CD4-positive, alpha-beta T cell (primary cell): ENCODE results near the gene RBM38. TPM values are rescaled to one million over a fixed set of nuclear protein-coding genes. Genes with fewer than 3 reads are reported as not detected.

Experiments
- ATAC-seq: fragments of 200-7000 bp; cut with Tn5 transposase; one replicate; pipeline ENCODE4 v1.10.0; 2022; ENCODE audit warnings: mild to moderate bottlenecking; ENCODE audit not compliant: poor library complexity
- CTCF ChIA-PET: fragments of 350-600 bp; sonication (Branson Sonifier 250); formaldehyde crosslinking; loops from one replicate; lab custom pipeline; 2021; ENCODE audit warnings: antibody characterized with exemption, inconsistent platforms; lab: Charles Lee
- POLR2A ChIA-PET: fragments of 350-600 bp; sonication (Branson Sonifier 250); formaldehyde crosslinking; loops from one replicate; lab custom pipeline; 2021; ENCODE audit warnings: antibody characterized with exemption, inconsistent platforms; lab: Charles Lee
- DNase-seq, 14 experiments: peaks; one replicate each; pipeline ENCODE4 v3.0.0-alpha.2; 2013 to 2020; ENCODE audit warnings: mixed read lengths in 2 of 14
- H3K27ac ChIP-seq, 2 donors: one replicate each; pipeline versions ENCODE4 v1.5.1 to v1.7.0; 2013; ENCODE audit warnings: low read length in 2 of 2, low read depth in 1 of 2, mild to moderate bottlenecking in 1 of 2
- H3K27me3 ChIP-seq, 2 experiments: 1 replicate in 1 of 2; 2 replicates in 1 of 2; pipeline versions ENCODE4 v1.6.1 to v1.7.0; 2013; ENCODE audit warnings: low read length in 2 of 2, control low read depth in 1 of 2, mild to moderate bottlenecking in 1 of 2, moderate library complexity in 1 of 2; ENCODE audit not compliant: insufficient read depth in 2 of 2, control insufficient read depth in 1 of 2
- H3K36me3 ChIP-seq: one replicate; pipeline ENCODE4 v1.6.1; 2013; ENCODE audit warnings: low read length, control low read depth; ENCODE audit not compliant: insufficient read depth
- H3K4me1 ChIP-seq: one replicate; pipeline ENCODE4 v1.6.1; 2013; ENCODE audit warnings: low read length, control low read depth; ENCODE audit not compliant: insufficient read depth
- H3K4me3 ChIP-seq: one replicate; pipeline ENCODE4 v1.5.1; 2013; ENCODE audit warnings: mild to moderate bottlenecking, low read length, moderate library complexity
- H3K9me3 ChIP-seq, 2 experiments: 1 replicate in 1 of 2; 2 replicates in 1 of 2; pipeline versions ENCODE4 v1.6.1 to v1.7.0; 2013; ENCODE audit warnings: low read length in 2 of 2, mild to moderate bottlenecking in 2 of 2, control low read depth in 1 of 2, moderate library complexity in 1 of 2; ENCODE audit not compliant: control insufficient read depth in 1 of 2, insufficient read depth in 1 of 2
- H3K27ac Mint-ChIP-seq: one replicate; pipeline ENCODE4 v1.8.0; 2020; ENCODE audit warnings: mixed read lengths
- H3K27me3 Mint-ChIP-seq: one replicate; pipeline ENCODE4 v1.8.0; 2021; ENCODE audit warnings: mixed read lengths
- H3K36me3 Mint-ChIP-seq: one replicate; pipeline ENCODE4 v1.8.0; 2021; ENCODE audit warnings: low read depth, mixed read lengths
- H3K4me1 Mint-ChIP-seq: one replicate; pipeline ENCODE4 v1.8.0; 2021; ENCODE audit warnings: low read depth, mixed read lengths
- H3K4me3 Mint-ChIP-seq: one replicate; pipeline ENCODE4 v1.8.0; 2020; ENCODE audit warnings: mild to moderate bottlenecking, mixed read lengths
- H3K9me3 Mint-ChIP-seq: one replicate; pipeline ENCODE4 v1.8.0; 2020; ENCODE audit warnings: mixed read lengths
- intact Hi-C, 2 experiments: fragments of 100-400 bp; cut with DNase I in 1 of 2; cut with micrococcal nuclease in 1 of 2; formaldehyde crosslinking; loops; one replicate each; pipeline versions ENCODE4 v1.15.1 to v1.9.0; 2023 to 2025; cut with DNase I, micrococcal nuclease
- total RNA-seq, 174 experiments: library from RNA in 2 of 174; stranded (reverse) in 2 of 174; gene quantifications; one replicate each; pipeline ENCODE4 v1.2.3 and lab custom pipeline; 2021 to 2026
- TF ChIP-seq, protein P1 (sequence below): fragments of 200-600 bp; IDR thresholded peaks from one replicate; pipeline ENCODE4 v1.8.0; 2022; ENCODE audit warnings: antibody characterized with exemption, mild to moderate bottlenecking

The RBM38 gene
- total RNA-seq, 2 experiments from 2014 or later: 604 to 645 TPM

DNA sequence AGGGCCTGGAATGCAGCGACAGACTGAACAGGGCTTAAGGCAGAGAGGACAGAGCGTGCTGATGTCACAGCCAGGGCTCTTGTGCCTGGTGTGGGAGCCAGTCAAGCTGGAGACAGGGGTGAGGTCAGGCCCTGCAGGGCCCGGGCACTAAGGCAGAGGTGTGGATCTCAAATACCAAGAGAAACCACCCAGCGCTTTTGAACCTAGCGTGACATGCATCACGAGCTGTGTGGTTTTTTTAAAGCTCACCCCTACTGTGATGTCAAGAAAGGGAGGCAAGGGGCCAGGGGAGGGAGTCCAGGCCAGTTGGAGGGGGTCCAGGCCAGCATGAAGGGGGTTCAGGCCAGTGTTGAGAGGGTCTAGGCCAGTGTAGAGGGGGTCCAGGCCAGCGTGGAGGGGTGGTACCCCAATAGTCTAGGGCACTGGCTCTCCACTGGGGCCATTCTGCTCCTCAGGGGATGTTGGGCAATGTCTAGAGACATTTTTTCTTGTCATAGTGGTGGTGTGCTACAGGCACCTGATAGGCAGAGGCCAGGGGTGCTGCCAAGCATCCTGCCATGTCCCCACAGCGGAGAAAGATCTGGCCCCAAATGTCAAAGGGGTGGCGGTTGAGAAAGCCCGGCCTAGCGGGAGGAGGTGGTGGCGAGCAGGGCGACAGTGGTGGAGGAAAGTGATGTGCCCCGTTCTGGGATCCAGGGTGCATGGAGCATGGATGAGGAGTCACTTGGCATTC is 42.6 kb downstream of the RBM38 start:
- DNase-seq: peak in 5 of 14 experiments; percentile 23 to 74 (median 54)
- TF ChIP-seq, protein P1, sequence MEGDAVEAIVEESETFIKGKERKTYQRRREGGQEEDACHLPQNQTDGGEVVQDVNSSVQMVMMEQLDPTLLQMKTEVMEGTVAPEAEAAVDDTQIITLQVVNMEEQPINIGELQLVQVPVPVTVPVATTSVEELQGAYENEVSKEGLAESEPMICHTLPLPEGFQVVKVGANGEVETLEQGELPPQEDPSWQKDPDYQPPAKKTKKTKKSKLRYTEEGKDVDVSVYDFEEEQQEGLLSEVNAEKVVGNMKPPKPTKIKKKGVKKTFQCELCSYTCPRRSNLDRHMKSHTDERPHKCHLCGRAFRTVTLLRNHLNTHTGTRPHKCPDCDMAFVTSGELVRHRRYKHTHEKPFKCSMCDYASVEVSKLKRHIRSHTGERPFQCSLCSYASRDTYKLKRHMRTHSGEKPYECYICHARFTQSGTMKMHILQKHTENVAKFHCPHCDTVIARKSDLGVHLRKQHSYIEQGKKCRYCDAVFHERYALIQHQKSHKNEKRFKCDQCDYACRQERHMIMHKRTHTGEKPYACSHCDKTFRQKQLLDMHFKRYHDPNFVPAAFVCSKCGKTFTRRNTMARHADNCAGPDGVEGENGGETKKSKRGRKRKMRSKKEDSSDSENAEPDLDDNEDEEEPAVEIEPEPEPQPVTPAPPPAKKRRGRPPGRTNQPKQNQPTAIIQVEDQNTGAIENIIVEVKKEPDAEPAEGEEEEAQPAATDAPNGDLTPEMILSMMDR: no peak
- ATAC-seq: peak; percentile 19
- H3K9me3 Mint-ChIP-seq: no peaks in the 10 kb centered on the region
- H3K27ac Mint-ChIP-seq: peak overlapping the region; percentile 88
- H3K36me3 ChIP-seq: no peaks in the 10 kb centered on the region
- ChIA-PET CTCF (interaction anchor here (1.6 kb wide), 1 partner anchor 36 kb away, joined by 5 read pairs; no protein-coding TSS in a partner anchor), POLR2A (interaction anchor here (0.7 to 6.0 kb wide), 10 partner anchors 12 to 85 kb away, joined by 3 to 150 read pairs (median 6); partner anchors contain the start of gene RBM38)
- H3K4me1 ChIP-seq: peaks cover 74% of the 10 kb centered on the region
- no peaks in the 10 kb centered on the region for H3K27me3 Mint-ChIP-seq
- no peaks in the 10 kb centered on the region for H3K36me3 Mint-ChIP-seq
- no peaks in the 10 kb centered on the region for H3K27me3 ChIP-seq
- peak overlapping the region; percentile 81 for H3K4me3 Mint-ChIP-seq
- H3K4me1 Mint-ChIP-seq: peaks cover 67% of the 10 kb centered on the region
- peak overlapping the region; percentile 56 to 72 for H3K27ac ChIP-seq
- peaks cover 0 to 11% of the 10 kb centered on the region in 2 experiments for H3K9me3 ChIP-seq
- intact Hi-C loops: loop anchor here (2.0 kb wide), 3 partner anchors 35 to 51 kb away; partner anchors contain the start of gene RBM38 (in 1 of the 2)
- no peak overlapping the region for H3K4me3 ChIP-seq

DNA sequence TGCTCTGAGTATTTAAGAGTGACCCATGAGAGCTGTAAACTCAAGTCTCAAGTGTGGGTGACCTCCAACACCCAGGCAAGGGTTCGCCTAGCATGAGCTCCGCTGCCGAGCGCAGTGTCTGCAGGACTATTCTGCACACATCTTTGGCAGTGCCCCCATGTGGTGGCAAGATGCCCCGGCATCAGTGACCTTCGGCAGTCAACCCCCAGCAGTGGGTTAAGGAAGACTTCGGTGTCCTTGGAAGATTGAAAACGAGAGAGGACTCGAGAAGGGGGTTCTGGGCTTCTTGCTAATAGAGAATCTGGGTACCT is 43.1 kb downstream of the RBM38 start:
- H3K9me3 ChIP-seq: peaks cover 0 to 11% of the 10 kb centered on the region in 2 experiments
- H3K36me3 Mint-ChIP-seq: no peaks in the 10 kb centered on the region
- no peaks in the 10 kb centered on the region for H3K9me3 Mint-ChIP-seq
- H3K27ac ChIP-seq: no peak overlapping the region
- no peaks in the 10 kb centered on the region for H3K36me3 ChIP-seq
- DNase-seq: peak in 2 of 14 experiments; percentile 8 to 40
- H3K4me1 Mint-ChIP-seq: peaks cover 66% of the 10 kb centered on the region
- peaks cover 69% of the 10 kb centered on the region for H3K4me1 ChIP-seq
- no peak overlapping the region for H3K4me3 ChIP-seq
- H3K4me3 Mint-ChIP-seq: peak overlapping the region; percentile 80
- POLR2A ChIA-PET: interaction anchor here (1.3 to 6.0 kb wide), 6 partner anchors 25 to 85 kb away, joined by 3 to 150 read pairs (median 7); partner anchors contain the start of gene RBM38
- peak overlapping the region; percentile 88 for H3K27ac Mint-ChIP-seq
- ATAC-seq: no peak
- H3K27me3 ChIP-seq: no peaks in the 10 kb centered on the region
- TF ChIP-seq, protein P1: no peak
- no peaks in the 10 kb centered on the region for H3K27me3 Mint-ChIP-seq
- CTCF ChIA-PET: interaction anchor here (1.6 to 1.8 kb wide), 2 partner anchors 36 to 45 kb away, joined by 5 to 10 read pairs; no protein-coding TSS in a partner anchor
- intact Hi-C loops: loop anchor here in 1 of 2 experiments (2.0 kb wide), 2 partner anchors 44 to 52 kb away; partner anchors contain the start of gene RBM38

DNA sequence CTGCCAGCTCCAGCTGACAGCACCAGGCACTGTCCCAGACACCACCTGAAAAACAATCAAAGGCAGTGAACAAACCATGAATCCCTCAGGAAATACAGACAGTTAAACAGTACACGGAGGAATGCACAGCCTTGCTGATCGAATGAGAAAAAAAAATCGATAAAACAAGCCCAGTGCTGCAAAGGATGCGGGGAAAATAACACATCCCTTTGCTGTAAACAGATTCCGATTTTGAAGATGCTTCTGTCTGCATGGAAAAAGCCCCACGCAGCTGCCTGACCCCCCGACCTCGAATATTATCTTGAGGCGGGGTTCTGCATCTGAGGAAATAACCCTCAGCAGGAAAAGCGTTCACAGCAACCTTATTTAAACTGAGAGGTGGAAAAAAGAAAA is 43.9 kb downstream of the RBM38 start:
- Mint-ChIP-seq H3K27ac (peak overlapping the region; percentile 88), H3K4me3 (peak overlapping the region; percentile 67), H3K36me3 (no peaks in the 10 kb centered on the region), H3K4me1 (peaks cover 61% of the 10 kb centered on the region), H3K9me3 (no peaks in the 10 kb centered on the region), H3K27me3 (no peaks in the 10 kb centered on the region)
- no peak for DNase-seq
- ChIA-PET CTCF (interaction anchor here (1.0 to 1.8 kb wide), 5 partner anchors 17 to 1215 kb away, joined by 3 to 10 read pairs (median 5); no protein-coding TSS in a partner anchor), POLR2A (interaction anchor here (1.0 to 6.0 kb wide), 6 partner anchors 15 to 44 kb away, joined by 3 to 150 read pairs (median 5); partner anchors contain the start of gene RBM38)
- intact Hi-C loops: loop anchor here in 1 of 2 experiments (2.0 to 5.0 kb wide), 3 partner anchors 44 to 57 kb away; partner anchors contain the start of gene RBM38
- ATAC-seq: peak; percentile 14
- TF ChIP-seq, protein P1: no peak
- Histone ChIP-seq H3K27me3 (no peaks in the 10 kb centered on the region), H3K4me3 (no peak overlapping the region), H3K9me3 (peaks cover 0 to 11% of the 10 kb centered on the region in 2 experiments), H3K4me1 (peaks cover 64% of the 10 kb centered on the region), H3K27ac (peak overlapping the region in 1 of 2 donors; percentile 22), H3K36me3 (no peaks in the 10 kb centered on the region)
